ENCODE measurements around the gene MXRA5. TPM values are rescaled to one million over a fixed set of nuclear protein-coding genes. Genes with fewer than 3 reads are reported as not detected.

The MXRA5 gene
- total RNA-seq, result under 0.01 and 0.46 TPM in 2 replicates

GRCh38 chrX:3346501-3347259 lies at the start of gene MXRA5:
Gene MXRA5, minus strand, starts transcription at chrX:3346652. Its CDS starts 2,819 bp downstream, at chrX:3343833.

Data from epithelial cell of umbilical artery (primary cell).